Keratinocyte (primary cell): ENCODE measurements around the gene N4BP2L1. TPM values are rescaled to one million over a fixed set of nuclear protein-coding genes. Genes with fewer than 3 reads are reported as not detected.

Source experiments
- DNase-seq: peaks from one replicate; pipeline ENCODE4 v3.0.0-alpha.2; 2011; ENCODE audit warnings: low read depth, missing footprints, low spot score
- FAIRE-seq: peaks from 2 replicates; lab custom pipeline; 2011; peaks lifted over from hg19 to GRCh38; lab: Jason Lieb, UNC
- H2AFZ ChIP-seq: 2 replicates; pipeline ENCODE4 v1.6.0; 2012; ENCODE audit warnings: low read length, control low read depth, inconsistent platforms; ENCODE audit not compliant: control insufficient read depth
- H3K27ac ChIP-seq: 2 replicates; pipeline ENCODE4 v1.5.1; 2011; ENCODE audit warnings: low read length; ENCODE audit not compliant: control insufficient read depth, insufficient read depth
- H3K27me3 ChIP-seq: 3 replicates; pipeline ENCODE4 v1.6.0; 2011; ENCODE audit warnings: low read length; ENCODE audit not compliant: control insufficient read depth, insufficient read depth; ENCODE audit errors: extremely low read depth
- H3K36me3 ChIP-seq, 2 experiments: 2 replicates in 1 of 2; 3 replicates in 1 of 2; pipeline ENCODE4 v1.5.1; 2011; ENCODE audit warnings: low read length in 2 of 2, mild to moderate bottlenecking in 1 of 2; ENCODE audit not compliant: control insufficient read depth in 2 of 2, insufficient read depth in 2 of 2; ENCODE audit errors: extremely low read depth in 1 of 2
- H3K4me1 ChIP-seq: 3 replicates; pipeline ENCODE4 v1.5.1; 2011; ENCODE audit warnings: low read length; ENCODE audit not compliant: control insufficient read depth, insufficient read depth; ENCODE audit errors: extremely low read depth
- H3K4me2 ChIP-seq: 3 replicates; pipeline ENCODE4 v1.6.0; 2011; ENCODE audit warnings: low read depth, low read length; ENCODE audit not compliant: control insufficient read depth, insufficient read depth; ENCODE audit errors: extremely low read depth
- H3K4me3 ChIP-seq, 3 experiments: fragments of 200-600 bp in 1 of 3; sonication (generic) in 1 of 3; 2 replicates in 2 of 3; 3 replicates in 1 of 3; pipeline ENCODE4 v1.5.1; 2011 to 2016; ENCODE audit warnings: low read length in 3 of 3, mild to moderate bottlenecking in 3 of 3, control low read depth in 2 of 3, inconsistent platforms in 1 of 3, low read depth in 1 of 3, mixed read lengths in 1 of 3, mixed run types in 1 of 3, moderate library complexity in 1 of 3; ENCODE audit not compliant: control insufficient read depth in 2 of 3, insufficient read depth in 2 of 3; ENCODE audit errors: extremely low read depth in 1 of 3
- H3K79me2 ChIP-seq: 2 replicates; pipeline ENCODE4 v1.6.0; 2012; ENCODE audit warnings: low read length; ENCODE audit not compliant: control insufficient read depth, insufficient read depth
- H3K9ac ChIP-seq: 3 replicates; pipeline ENCODE4 v1.6.0; 2011; ENCODE audit warnings: low read length; ENCODE audit not compliant: control insufficient read depth, insufficient read depth; ENCODE audit errors: extremely low read depth
- H3K9me1 ChIP-seq: 3 replicates; pipeline ENCODE4 v1.6.0; 2011; ENCODE audit warnings: low read length; ENCODE audit not compliant: control insufficient read depth, insufficient read depth; ENCODE audit errors: extremely low read depth
- H3K9me3 ChIP-seq: 2 replicates; pipeline ENCODE4 v1.5.1; 2012; ENCODE audit warnings: low read depth, low read length; ENCODE audit not compliant: control insufficient read depth
- H4K20me1 ChIP-seq: 3 replicates; pipeline ENCODE4 v1.6.0; 2011; ENCODE audit warnings: low read length; ENCODE audit not compliant: control insufficient read depth, insufficient read depth; ENCODE audit errors: extremely low read depth
- CTCF ChIP-seq, 3 experiments: IDR thresholded peaks in 1 of 3; conservative IDR thresholded peaks in 1 of 3; optimal IDR thresholded peaks in 1 of 3; 2 replicates in 2 of 3; 3 replicates in 1 of 3; pipeline versions ENCODE3 to v1.5.1; 2011; ENCODE audit warnings: low read length in 3 of 3, mild to moderate bottlenecking in 3 of 3, moderate library complexity in 2 of 3, control low read depth in 1 of 3, inconsistent platforms in 1 of 3; ENCODE audit not compliant: insufficient read depth in 2 of 3; ENCODE audit errors: extremely low read depth in 1 of 3
- EZH2 ChIP-seq: IDR thresholded peaks from one replicate; pipeline ENCODE4 v1.6.1; 2012; ENCODE audit warnings: inconsistent platforms, mild to moderate bottlenecking, low read length, moderate library complexity
- dilution Hi-C: fragments of 300-500 bp; cut with MboI; formaldehyde crosslinking; loops from one replicate; pipeline ENCODE4 v1.7.0; 2020; ENCODE audit warnings: low sequenced_read_pairs; ENCODE audit not compliant: extremely low pct_ligation_motif_present
- polyA plus RNA-seq, 5 experiments: library from polyadenylated mRNA; depleted of rRNA in 3 of 5; stranded (reverse) in 3 of 5; stranded (forward) in 1 of 5; unstranded in 1 of 5; fragments of >200 nt; gene quantifications; 1 replicate in 1 of 5; 2 replicates in 3 of 5; 3 replicates in 1 of 5; pipeline versions ENCODE4 v1.2.1 to v1.2.3, GENCODE V29; 2011 to 2012; ENCODE audit warnings: missing spikeins in 2 of 5, low read depth in 1 of 5, low replicate concordance in 1 of 5

Gene N4BP2L1
- polyA plus RNA-seq, 1 donor (not counting 4 experiments of a cell fraction or from before 2014, with no cell fraction given), result 1.3 TPM

GRCh38 chr13:32409001-32409313 is 19.0 kb downstream of the N4BP2L1 start:
- no peaks in the 10 kb centered on the region for H4K20me1 ChIP-seq
- no peaks in the 10 kb centered on the region for H3K4me1 ChIP-seq
- TF ChIP-seq EZH2 (no peak), CTCF (optimal IDR thresholded peaks at IDR 0.05 in 1 of 3, IDR thresholded peaks at IDR 0.05 in 1 of 3, conservative IDR thresholded peaks at IDR 0.05 in 1 of 3; ENCODE audit: extremely low read depth in 1 of 3, insufficient read depth in 2 of 3, low read length in 3 of 3) (no peak)
- H3K9me3 ChIP-seq, result no peaks in the 10 kb centered on the region
- H3K9me1 ChIP-seq, result no peaks in the 10 kb centered on the region
- no peak overlapping the region for H3K4me3 ChIP-seq
- H2AFZ ChIP-seq, result no peak overlapping the region
- no peak overlapping the region for H3K27ac ChIP-seq
- dilution Hi-C loops, result no loop called here
- H3K79me2 ChIP-seq, result no peaks in the 10 kb centered on the region
- H3K36me3 ChIP-seq, result no peaks in the 10 kb centered on the region
- H3K9ac ChIP-seq, result no peak overlapping the region
- no peak overlapping the region for H3K4me2 ChIP-seq
- FAIRE-seq (no peak), DNase-seq (no peak)
- H3K27me3 ChIP-seq, result no peaks in the 10 kb centered on the region

GRCh38 chr13:32408296-32409000 is 19.5 kb downstream of the N4BP2L1 start:
- Histone ChIP-seq H3K27me3 (no peaks in the 10 kb centered on the region), H3K9me1 (no peaks in the 10 kb centered on the region), H3K4me1 (no peaks in the 10 kb centered on the region), H4K20me1 (no peaks in the 10 kb centered on the region), H3K36me3 (no peaks in the 10 kb centered on the region), H3K4me2 (no peak overlapping the region), H3K9ac (no peak overlapping the region), H3K9me3 (no peaks in the 10 kb centered on the region), H3K27ac (no peak overlapping the region), H3K4me3 (no peak overlapping the region), H2AFZ (no peak overlapping the region), H3K79me2 (no peaks in the 10 kb centered on the region)
- no peak for DNase-seq
- dilution Hi-C loops, result no loop called here
- FAIRE-seq, result peak; percentile 20
- TF ChIP-seq CTCF (optimal IDR thresholded peaks at IDR 0.05 in 1 of 3, IDR thresholded peaks at IDR 0.05 in 1 of 3, conservative IDR thresholded peaks at IDR 0.05 in 1 of 3; ENCODE audit: extremely low read depth in 1 of 3, insufficient read depth in 2 of 3, low read length in 3 of 3), result no peak
